Measurements from ENCODE around the gene TMEM243.

DNA sequence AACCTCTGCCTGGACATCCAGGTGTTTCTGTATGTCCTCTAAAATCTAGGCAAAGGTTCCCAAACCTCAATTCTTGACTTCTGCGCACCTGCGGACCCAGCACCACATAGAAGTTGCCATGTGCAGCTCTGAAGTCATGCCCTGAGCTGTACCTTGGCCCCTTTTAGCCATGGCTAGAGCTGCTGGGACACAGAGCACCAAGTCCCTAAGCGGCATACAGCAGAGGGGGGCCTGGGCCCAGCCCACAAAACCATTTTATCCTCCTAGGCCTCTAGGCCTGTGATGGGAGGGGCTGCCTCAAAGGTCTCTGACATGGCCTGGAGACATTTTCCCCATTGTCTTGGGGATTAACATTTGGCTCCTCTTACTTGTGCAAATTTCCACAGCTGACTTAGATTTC lies 14.6 kb downstream of the TMEM243 start:
- TF ChIP-seq, protein P1, sequence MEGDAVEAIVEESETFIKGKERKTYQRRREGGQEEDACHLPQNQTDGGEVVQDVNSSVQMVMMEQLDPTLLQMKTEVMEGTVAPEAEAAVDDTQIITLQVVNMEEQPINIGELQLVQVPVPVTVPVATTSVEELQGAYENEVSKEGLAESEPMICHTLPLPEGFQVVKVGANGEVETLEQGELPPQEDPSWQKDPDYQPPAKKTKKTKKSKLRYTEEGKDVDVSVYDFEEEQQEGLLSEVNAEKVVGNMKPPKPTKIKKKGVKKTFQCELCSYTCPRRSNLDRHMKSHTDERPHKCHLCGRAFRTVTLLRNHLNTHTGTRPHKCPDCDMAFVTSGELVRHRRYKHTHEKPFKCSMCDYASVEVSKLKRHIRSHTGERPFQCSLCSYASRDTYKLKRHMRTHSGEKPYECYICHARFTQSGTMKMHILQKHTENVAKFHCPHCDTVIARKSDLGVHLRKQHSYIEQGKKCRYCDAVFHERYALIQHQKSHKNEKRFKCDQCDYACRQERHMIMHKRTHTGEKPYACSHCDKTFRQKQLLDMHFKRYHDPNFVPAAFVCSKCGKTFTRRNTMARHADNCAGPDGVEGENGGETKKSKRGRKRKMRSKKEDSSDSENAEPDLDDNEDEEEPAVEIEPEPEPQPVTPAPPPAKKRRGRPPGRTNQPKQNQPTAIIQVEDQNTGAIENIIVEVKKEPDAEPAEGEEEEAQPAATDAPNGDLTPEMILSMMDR (IDR thresholded peaks at IDR 0.05) = no peak
- TF ChIP-seq ZFX (IDR thresholded peaks at IDR 0.05; ENCODE audit: borderline replicate concordance) = no peak
